Right forelimb (tissue), 1 donor: Measurements from ENCODE around the gene INCA1.

Source experiments
- DNase-seq: peaks from one replicate; pipeline ENCODE4 v3.0.0-alpha.2; 2018

The INCA1 gene

DNA sequence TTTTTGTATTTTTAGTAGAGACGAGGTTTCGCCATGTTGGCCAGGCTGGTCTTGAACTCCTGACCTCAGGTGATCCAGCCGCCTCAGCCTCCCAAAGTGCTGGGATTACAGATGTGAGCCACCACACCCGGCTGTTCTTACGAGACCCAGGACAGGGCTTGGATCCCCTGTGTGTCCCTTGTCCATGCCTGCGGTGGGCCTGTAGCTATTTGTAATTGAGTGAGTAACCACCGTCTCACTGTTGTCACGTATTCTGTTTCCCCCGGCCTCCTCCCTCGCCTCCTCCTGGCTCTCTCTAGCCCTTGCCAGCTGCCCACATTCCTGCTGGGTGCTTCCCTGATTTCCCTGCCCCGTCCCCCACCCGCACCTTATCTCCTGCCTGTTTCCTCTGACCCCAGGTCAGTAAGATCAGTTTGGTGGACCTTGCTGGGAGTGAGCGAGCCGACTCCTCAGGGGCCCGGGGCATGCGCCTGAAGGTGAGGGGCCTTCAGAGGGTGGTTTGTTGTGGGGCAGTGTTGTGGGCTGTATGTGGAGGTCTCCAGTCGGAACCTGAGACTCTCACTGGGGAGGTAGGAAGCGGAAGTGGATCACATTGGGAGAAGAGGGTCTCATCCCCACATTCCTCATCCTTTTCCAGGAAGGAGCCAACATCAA lies 6.0 kb upstream of the INCA1 start:
- no peak for DNase-seq

- no peak for DNase-seq
Observed at GRCh38 chr17:5002121-5002788, 4.9 kb upstream of the INCA1 start.

GRCh38 chr17:5000237-5000639 lies 2.9 kb upstream of the INCA1 start:
- no peak for DNase-seq

DNA sequence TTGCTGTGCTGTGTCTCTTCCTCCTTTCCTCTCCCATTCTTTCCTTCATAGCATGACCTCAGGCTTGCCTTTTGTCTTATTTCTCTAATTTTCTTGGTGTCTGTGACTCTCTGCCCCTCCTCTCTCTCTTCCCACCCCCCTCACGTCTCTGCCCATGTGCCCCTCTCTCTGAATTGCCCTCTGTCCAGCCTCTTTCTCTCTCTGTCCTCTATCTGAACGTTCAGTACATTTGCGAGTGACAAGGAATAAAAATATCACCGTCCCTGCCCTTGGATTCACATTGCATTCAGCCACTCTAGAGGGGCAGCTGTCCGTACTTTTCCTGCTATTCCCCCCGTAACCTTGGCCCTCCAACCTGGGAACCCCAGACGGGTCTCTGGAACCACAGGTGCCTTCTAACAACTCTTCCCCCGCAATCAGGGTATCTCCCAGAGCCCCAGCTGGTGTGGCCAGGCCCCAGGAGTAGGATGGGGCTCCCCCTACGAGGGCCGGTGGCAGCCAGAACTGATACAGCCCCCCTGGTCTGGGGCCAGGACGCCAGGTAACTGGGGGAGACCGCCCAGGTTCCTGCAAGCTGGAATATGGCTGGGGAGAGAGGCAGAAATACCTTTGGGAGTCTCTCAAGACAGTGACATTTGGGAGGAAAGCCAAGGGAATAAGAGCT lies 2.2 kb upstream of the INCA1 start:
- DNase-seq = no peak

- DNase-seq = no peak
Observed at GRCh38 chr17:4998732-4999429, 1.6 kb upstream of the INCA1 start.

DNA sequence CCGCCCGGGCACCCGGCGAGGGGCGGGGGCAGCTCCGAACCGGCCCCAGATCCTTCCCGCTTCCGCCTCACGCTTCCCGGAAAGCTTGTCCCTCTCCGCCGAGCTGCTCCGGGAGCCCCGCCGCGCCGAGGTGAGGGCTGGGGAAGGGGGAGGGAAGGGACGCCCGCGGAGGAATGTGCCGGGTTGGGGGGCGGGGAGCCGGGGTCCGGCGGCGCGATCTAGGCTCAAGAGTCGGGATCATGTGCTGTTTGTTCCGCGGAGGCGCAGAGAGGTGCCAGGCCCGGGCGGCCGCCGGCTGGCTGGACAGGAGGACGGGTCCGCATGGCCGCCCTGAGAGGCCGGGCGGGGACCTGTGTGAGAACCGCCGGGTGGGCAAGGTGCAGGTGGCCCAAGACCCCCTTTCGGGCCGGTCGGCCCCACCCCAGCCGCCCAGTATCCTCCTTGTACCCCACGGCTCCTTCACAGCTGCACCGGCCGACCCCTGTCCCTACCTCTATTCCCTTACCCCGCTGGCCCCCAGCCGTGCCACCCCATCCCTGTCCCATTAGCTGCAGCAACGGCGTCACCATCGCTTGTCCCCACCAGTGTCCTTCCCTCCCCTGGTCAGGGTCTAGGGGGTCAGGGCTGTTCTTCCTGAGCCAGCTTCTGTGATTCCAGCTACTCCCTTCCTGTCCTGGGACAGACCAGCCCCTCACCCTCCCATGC lies 857 bp upstream of the INCA1 start:
- peak; percentile 75 for DNase-seq

- DNase-seq = no peak
Observed at GRCh38 chr17:4994081-4994595, 3.2 kb downstream of the INCA1 start.

GRCh38 chr17:4987767-4988567 lies 9.4 kb downstream of the INCA1 start:
- DNase-seq = no peak

DNA sequence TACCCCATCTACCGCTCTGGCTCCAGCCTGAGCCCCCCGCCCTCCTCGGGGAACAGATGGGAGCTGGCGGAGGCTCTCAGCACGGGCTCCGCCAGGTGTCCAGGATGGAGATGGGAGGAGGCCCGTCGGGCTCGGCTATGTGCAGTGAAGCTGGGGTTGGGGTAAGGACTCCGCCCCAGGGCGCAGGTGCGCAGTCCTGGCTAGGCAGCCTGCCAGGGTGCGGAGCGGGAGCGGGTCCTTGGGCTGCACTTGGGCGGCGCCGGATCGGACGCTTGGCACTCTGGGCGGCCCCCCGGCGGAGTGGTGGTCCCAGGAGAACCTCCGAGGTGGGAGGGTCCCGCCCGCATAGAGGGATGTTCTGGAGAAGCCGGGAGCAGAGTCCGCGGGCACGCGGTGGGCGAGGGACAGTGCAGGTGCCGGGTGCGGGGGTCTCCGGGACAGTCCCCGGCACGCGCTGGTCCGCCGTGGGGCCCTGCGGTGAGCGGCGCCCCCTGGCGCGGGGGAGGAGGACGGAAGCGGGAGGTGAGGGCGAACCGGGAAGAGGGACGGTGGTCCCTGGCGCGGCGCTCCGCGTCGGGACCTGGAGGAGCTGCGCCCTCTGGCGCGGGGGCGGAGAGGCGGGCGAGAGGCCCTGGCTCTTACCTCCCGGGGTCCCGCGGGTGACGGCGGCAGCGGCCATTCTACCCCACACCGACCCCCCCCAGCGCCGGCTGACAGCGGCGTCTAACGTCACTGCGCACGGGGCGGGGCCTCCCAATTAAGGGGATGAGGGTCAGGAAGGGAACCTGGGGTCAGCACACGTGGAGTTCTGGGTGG lies 10.2 kb downstream of the INCA1 start, which contains the start of gene CAMTA2:
Gene CAMTA2 (minus strand): TSS at position 725 of the 816 bp plus-strand sequence. CDS start 1,453 bp downstream, outside the sequence.
- peak; percentile 90 for DNase-seq

GRCh38 chr17:4986403-4986802 lies 10.9 kb downstream of the INCA1 start:
- DNase-seq = no peak

DNA sequence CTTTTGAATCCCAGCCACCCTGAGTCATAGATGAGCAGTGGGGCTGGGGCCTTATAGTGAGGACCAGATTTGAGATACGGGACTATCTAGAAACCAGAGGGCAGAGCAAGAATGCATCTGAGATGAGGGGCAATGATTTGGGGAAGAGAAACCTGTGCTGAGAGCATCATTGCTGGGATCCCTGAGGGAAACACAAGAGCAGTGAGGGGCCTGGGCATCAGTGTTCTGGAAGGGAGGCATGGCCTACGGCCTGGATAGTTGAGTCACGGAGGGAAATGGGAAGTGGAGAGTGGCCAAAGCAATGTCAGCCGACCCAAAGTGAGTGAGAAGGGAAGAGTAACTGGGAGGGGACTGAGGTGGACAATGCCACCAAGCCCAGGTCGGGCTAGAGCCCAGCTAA lies 15.0 kb downstream of the INCA1 start:
- DNase-seq = no peak

DNA sequence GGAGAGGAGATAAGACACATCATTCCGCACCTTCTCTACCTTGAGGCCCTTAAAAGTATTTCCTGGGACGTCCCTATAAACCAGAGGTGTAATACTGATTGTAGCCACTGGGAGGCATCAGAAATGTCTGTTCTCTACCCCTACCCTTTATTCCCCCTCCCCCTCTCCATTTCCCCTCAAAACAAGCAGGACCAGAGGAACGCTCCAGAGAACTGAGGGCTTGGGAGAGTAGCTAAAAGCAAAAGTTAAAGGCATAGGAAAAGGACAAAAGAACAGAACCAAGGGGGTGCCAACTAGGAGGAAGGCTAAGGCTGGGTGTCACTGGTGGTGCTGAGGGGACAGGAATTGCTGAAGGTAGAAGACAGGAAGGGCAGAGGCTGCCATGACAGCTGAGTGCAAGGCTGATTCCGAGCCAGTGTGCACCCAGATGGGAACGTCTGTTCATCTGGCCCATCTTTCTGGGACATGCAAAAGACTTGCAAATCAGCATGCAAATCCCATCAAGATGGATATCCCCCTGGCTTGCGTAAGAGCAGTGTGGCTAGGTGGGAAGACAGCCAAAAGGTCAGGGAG lies 16.6 kb downstream of the INCA1 start:
- peak; percentile 57 for DNase-seq

DNA sequence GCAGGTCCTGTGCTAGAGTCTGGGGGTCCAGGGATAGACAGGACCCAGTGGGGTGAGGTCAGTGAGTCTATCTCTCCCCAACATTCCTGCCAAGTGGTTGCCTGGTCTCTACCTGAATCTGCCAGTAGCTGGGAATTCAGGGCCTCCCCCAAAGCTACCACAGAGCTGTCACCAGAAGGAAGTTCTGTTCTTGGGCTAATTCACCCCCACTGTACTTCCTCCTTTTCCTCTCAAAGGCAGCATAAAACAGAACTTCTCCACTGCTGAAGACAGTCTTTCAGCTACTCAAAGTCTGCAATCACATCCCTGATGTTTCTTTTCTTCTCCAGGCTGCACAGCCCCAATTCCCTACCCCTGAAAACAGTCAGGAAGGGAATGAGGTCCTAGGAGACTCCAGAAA lies 18.6 kb downstream of the INCA1 start:
- no peak for DNase-seq

DNA sequence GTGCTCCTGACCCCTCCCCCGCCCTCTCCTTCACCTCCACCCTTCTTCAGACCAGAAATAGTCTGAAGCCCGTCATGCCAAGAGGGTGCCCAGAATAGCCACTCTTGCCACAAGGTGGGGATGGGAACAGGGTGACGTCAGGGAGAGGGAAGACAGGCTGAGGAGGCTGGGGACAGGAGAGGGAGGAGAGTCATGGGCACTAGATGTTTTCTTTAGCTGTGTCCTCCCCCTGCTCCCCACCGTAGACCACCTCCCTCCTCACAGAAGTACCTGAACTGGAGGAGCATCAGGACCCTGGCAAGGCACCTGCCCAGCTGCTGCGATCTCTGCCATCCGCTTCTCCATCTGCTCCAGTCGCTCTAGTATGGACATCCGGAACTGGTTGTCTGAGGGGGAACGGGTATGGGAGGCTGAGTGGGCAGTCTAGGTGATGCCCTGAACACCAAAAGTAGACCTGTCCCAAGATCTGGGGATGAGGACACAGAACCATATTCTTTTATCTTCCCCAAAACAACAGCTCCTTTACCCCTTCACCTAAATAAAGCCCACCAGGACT lies 23.1 kb downstream of the INCA1 start:
- no peak for DNase-seq

DNA sequence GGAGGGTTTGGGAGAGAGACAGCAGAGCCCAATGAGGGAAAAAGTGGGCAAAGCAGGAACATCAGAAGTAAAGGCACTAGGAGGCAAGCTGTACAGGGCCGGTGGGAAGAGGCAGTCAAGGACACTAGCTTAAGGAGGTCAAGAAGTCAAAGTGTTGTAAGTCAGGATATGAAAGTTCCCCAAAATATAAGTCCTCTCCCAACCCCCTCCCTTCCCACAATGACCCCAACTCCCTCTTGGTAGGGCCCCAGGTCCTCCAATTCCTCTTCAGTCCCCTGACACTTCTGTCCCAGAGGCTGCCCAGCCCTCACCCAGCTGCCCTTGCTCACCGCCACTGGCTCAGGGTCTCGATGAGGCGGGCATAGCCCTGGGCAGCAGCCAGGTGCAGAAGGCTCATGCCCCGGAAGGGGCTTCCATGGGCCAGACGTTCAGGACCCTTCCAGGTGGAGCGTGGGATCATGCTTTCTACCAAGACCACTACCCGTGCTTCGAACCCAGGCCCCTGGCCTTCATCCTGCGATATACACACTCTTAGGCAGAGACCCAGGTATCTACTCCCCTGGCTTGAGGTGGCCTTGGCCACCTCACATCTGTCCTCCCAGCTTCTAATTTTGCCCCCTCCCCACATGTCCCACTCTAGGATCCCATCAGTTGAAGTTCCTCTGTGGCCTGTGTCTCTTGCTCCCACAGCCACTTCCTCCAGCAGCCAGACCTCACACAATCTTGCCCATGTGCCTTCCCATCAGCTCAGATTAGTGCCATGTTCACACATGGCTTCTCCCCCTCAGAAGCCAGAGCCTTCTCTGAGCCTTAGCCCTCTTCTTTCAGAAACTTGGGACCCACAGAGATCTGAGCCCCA lies 23.8 kb downstream of the INCA1 start:
- no peak for DNase-seq

- DNase-seq = no peak
Observed at GRCh38 chr17:4972752-4973151, 24.6 kb downstream of the INCA1 start.

GRCh38 chr17:4972322-4972721 lies 25.0 kb downstream of the INCA1 start:
- no peak for DNase-seq

- DNase-seq = no peak
Observed at GRCh38 chr17:4971826-4972225, 25.5 kb downstream of the INCA1 start.

DNA sequence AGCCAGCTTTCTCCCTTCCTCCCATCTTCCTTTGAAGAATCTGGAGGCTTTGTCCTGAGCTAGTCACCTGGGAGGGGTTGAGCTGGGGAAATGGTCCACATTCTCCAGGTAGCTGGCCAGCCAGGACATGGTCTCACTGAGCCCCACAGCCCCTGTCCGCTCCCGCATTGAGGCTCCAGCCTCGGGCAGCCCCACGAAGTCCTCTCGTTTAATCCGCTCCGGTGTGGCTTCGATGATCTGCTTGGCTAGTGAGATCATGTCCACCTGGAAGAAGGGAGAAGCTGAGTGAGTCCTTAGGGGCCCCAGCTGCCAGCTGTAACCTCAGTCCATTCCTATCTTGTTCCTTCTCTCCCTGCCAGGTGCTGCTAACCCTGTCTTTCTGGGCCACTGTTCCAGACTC lies 27.0 kb downstream of the INCA1 start:
- no peak for DNase-seq
